Measurements from ENCODE around the gene PRKX. TPM values are rescaled to one million over a fixed set of nuclear protein-coding genes. Genes with fewer than 3 reads are reported as not detected.
"Not testable (repeated sequence)": the region's sequence is repeated elsewhere in the genome, so short reads cannot be mapped to it uniquely, and the experiment has no call there.

The PRKX gene
- 18.9 TPM for total RNA-seq

DNA sequence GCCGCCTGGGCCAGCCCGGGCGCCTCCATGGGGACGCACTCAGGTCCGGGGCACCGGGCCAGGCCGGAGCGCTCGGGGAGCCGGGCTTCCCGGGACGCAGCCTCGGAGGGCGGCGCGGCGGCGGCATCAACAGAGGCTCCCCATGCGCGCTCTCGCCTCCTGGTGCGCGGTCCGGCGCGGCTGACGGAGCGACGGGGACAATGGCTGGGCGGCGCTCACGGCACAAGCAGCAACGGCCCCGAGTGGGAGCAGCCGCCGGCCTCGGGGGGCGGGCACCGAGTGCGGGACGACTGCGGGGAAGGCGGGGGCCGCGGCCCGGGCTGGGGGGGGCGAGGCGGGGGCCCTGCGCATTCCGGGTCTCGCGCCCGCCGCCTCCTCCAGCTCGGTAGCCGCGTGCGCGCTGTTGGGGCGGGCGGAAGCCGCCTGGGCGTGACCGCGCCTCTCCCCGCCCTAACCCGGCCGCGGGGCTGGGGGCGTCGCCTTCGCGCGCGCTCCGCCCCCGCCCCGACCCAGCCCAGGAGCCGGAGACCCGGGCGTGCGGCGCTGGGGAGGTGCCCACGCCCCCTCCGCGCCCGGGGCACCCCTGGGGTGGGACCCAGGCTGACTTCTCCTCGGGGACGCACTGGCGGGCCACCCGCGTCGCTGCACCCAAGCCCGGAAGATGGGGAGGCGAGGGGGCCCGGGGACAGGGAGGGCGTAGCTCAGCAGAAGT lies at the start of gene PRKX:
TSS of gene PRKX (minus strand) at position 425 of the 712 bp plus-strand sequence. CDS start at position 29, 396 bp downstream.
- peak; percentile 74 for DNase-seq

DNA sequence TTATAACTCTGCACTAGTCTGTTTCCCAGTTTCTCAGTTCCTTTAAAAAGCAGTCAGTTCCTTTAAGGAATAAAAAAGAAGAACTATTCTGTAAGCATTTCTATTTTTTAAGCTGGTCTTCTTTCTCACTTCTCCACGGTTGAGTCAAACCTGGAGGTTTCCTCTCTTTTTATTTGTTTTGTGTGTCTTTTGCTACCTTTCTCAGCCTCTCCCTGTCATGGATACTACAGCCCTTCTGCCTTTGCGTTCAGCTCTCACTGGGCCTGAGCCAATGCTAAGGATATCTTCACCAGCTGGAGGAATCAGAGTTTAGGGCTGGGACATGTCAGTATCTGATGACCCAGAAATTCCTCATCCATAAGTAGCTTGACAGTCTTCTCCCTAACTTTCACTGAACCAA lies 49.7 kb upstream of the PRKX start:
- no peak for DNase-seq

DNA sequence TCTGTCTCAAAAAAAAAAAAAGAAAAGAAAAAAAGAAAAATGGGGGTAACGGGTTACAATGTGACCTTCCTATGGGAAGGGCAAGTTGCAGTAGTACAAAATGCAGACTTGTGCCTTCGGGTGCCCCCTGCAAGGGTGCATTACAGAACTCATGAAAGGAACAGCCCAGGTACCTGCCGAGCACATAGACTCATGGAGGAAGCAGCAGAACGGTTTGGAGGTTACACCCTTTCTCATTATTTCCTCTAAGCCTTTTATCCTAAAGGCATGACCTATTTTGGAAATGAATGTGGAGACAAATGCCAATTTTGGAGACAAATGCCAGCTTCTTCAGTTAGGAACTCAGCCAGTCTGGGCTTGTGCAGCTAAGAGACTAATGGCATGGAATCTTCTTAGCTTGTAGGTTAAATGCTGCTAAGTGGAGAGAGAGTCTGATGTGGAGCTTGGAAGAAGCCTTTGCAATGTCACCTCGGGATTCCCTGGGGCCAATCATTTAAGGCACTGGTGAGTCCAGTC lies 44.1 kb upstream of the PRKX start:
- DNase-seq = peak; percentile 37

DNA sequence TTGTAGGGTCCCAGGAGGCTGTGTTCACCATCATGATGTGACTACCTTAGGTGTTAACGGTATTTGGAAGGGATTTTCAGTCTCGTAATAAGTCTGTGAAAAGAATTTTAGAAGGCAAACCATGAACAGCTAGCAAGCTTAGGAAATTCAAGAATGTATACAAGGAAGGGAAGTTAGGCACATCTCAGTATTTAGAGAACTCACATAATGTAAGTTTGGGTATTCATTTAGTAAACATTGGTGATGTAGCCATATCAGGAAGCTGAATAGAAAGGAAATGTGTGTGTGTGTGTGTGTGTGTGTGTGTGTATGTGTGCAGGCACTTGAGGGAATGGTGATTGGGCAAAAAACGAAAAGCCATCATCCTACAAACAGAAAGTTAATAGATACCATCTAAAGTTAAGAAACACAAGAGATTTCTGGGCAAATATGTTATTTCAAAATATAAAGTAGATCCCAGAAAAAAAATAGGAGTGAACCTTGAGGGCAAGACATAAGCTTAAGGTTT lies 34.7 kb upstream of the PRKX start:
- DNase-seq = no peak

DNA sequence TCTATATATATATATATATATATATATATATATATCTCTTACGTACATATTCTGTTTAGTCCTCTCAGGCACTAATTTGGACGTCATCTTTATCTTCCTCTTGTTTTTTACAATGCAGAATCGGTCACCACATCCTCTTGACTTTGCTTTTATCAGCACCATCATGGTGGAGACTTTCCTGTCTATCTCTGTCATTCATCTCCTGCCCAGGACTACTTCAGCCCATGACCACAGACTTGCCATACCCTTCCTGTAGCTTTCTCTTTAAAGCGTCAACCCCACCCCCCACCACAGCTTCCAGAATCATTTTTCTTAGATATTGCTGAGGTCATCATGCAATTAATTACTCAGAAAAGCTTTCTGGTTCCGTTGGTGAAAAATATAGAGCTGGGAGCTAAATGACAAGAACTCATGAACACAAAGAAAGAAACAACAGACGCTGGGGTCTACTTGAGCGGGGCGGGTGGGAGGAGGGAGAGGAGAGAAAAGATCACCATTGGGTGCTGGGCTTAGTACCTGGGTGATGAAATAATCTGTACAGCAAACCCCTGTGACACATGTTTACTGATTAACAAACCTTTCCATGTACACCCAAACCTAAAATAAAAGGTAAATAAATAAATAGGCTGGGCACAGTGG lies 30.5 kb upstream of the PRKX start:
- no peak for DNase-seq

DNA sequence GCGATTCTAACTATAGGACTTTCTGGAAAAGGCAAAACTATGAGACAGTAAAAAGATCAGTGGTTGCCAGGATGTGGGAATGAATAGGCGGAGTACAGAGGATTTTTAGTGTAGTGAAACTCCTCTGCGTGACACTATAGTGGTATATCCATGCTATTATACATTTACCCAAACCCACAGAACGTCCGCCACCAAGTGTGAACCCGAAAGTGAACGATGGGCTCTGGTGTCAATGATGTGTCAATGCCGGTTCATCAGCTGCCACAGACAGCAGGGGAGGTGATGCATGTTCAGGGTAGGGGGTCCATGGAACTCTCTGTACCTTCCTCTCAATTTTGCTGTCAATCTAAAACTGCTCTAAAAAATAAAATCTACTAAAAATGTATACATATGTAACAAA lies 27.5 kb upstream of the PRKX start:
- DNase-seq = not testable (repeated sequence)

DNA sequence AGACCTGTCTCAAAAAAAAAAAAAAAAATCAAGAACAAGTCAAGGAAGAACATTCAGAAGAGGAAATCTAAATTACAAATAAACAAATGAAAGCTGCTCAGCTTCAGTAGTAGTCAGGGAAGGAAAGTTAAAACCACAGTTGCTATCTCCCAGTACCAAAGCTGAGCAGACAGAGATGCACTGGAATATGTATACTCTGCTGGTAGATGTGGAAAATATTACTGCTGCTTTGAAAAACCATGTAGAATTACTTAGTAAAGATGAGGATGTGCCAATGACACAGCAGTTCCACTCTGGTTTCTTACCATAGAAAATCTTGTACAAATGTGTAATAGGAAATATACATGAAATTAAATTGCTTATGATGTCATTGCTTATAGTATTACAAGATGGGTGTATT lies 25.1 kb upstream of the PRKX start:
- DNase-seq = no peak

DNA sequence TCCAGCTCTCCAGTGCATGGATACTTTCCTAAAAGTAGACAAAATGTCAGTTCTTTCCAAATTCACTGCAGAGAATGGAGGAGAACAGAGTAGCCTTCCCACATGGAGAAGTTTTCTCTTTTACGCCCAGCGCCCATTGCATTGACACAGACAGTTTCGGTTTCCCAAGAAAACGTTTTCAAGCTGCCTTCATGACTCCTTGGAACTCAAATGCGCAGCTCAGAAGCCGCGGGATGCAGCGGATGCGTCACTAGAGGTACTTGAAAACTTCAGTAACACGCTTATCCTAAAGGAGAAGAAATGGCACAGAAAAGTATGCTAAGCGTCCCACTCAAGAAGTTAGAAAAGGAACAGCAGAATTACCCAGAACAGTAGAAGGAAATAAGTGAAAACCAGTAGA lies 23.1 kb upstream of the PRKX start:
- DNase-seq = not testable (repeated sequence)

DNA sequence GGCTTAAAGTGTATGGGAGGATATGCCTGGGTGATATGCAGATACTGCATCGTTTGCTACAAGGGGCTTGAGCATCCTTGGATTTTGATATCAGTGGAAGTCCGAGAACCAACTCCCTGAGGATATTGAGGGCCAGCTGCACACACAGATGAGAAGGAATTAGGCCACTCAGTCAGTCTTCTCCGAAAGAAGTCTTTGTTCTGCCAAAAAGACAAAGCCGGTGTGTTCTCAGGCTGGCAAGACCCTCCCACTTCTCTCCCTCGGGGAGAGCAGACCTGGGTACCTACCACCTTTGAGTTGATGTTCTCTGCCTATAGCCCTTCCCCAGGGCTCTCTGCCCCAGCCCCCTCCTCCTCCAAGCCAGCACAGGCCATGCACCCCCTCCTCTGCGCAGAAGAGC lies 22.4 kb upstream of the PRKX start:
- DNase-seq = not testable (repeated sequence)

DNA sequence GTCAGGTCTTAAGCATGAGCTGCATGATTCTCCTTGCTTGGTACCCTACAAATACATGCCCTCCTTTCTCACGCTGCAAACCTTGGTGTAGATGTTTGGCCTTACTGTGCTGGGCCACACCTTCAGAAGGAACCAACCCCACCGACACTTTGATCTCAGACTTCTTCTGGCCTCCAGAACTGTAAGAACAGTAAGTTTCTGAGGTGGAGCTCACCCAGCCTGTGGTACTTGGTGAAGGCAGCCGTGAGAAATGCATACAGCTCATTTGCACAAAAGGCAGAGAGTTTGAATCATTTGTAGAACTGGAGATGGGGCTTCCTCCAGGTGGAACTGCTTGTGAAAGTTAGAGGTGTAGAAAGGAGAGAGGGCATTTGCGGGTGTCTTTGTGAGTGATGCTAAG lies 21.0 kb upstream of the PRKX start:
- DNase-seq = not testable (repeated sequence)

DNA sequence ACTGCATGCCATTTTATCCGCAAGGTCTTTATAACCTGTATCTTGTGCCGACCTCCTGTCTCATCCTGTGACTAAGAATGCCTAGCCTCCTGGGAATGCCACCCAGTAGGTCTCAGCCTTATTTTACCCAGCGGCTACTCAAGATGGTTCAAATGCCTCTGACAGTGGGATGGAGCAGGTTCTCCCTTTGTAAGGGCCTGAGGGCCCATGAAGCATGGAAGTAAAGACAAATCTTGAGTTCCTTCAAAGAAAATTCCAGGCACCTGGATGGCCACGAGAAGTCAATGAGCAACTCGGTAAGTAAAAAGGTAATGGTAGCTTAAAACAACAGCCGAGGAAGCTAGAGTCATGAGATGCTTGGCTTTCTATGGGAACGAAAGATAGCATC lies 19.6 kb upstream of the PRKX start:
- DNase-seq = no peak

DNA sequence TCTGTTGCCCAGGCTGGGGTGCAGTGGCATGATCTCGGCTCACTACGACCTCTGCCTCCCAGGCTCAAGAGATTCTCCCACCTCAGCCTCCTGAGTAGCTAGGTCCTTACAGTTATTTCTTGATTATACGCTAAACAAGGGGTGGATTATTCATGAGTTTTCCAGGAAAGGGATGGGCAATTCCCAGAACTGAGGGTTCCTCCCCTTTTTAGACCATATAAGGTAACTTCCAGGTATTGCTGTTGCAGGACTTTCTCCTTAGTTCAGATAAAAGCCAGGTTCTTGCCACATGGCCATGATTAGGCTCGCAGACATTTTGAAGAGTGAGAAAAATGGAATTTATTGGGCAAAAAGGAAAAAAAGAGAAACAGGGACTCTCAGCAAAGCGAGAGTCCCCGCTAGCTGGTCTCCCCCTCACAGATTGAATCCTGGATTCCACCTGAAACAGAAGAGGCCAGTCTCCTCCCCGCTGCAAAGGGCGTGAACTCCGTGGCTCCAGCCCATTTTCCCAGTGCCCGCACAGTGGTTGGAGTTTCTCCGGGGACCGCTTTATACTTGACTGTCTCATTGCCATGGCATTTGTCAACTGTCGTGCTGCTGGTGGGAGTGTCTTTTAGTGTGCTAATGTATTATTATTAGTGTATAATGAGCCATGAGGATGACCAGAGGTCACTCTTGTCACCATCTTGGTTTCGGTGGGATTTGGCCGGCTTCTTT lies 19.0 kb upstream of the PRKX start:
- not testable (repeated sequence) for DNase-seq

DNA sequence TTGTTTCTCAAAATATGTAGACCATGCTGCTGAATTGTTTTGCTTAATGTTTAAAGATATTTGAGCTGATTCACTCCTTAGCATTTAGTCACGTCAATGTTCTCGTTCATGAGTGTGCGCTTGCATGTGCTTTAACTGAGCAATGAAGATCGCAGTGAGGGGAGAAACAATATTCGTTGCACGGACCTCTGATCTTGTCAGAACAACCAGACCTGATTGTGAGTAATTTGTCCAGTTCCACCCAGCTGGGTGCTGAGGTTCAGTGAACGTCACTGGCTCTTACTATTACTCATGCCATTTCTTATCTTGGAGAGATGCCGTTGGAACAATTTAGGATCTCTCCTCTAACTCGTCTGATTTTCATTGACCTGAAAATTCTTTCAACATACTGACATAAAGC lies 15.0 kb upstream of the PRKX start:
- no peak for DNase-seq

DNA sequence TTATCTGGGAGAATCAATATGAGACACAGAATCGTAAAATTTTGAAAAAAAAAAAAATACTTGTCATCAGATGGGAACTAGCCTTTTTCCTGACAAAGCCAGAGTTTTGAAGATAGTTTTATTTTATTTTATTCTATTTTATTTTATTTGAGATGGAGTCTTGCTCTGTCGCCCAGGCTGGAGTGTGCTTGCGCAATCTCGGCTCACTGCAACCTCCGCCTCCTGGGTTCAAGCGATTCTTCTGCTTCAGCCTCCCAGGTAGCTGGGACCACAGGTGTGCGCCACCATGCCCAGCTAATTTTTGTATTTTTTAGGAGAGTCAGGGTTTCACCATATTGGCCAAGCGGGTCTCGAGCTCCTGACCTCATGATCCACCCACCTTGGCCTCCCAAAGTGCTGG lies 10.0 kb upstream of the PRKX start:
- not testable (repeated sequence) for DNase-seq

DNA sequence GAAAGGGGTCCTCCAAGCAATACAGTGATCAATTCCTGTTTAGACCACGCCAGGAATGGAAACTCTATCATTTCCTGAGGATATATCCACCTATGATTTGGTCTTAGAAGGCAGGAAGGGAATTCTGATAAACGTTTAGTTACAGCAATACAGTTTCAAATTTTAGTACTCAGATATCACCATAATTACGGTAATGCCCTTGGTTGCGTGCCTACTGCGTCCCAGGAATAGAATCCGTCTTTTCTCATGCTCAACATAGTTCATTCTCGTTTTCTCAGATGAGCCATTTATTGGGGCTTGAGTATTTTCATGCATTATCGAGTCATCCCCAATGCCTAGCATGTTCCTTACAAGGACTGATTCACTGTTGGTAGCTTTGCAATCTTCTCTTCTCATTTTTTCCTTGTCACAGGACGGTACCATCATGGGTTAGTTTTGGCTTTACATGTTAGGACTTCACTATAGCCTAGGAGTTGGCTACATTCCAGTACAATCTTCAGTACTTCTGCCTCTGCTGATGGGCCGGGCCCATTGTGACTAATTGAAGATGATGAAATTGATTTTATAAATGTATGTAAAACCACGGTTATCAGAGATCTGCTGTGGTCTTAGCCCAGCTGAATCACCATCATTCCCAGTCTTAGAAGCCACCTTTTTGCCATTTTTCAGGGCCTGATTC lies 4.4 kb upstream of the PRKX start:
- no peak for DNase-seq

DNA sequence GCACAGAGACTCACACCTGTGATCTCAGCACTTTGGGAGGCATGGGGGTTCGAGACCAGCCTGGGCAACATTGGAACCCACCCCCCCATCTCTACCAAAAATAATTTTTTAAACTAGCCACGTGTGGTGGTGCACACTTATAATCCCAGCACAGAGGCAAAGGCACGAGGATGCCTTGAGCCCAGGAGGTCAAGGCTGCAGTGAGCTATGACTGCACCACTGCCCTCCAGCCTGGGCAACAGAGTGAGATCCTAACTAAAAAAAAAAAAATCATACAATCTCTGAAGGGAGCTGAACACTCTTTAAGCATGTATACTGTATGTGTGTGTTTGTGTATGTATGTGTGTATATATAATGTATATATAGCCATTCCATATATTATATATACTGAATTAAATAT lies 2.5 kb upstream of the PRKX start:
- DNase-seq = no peak

DNA sequence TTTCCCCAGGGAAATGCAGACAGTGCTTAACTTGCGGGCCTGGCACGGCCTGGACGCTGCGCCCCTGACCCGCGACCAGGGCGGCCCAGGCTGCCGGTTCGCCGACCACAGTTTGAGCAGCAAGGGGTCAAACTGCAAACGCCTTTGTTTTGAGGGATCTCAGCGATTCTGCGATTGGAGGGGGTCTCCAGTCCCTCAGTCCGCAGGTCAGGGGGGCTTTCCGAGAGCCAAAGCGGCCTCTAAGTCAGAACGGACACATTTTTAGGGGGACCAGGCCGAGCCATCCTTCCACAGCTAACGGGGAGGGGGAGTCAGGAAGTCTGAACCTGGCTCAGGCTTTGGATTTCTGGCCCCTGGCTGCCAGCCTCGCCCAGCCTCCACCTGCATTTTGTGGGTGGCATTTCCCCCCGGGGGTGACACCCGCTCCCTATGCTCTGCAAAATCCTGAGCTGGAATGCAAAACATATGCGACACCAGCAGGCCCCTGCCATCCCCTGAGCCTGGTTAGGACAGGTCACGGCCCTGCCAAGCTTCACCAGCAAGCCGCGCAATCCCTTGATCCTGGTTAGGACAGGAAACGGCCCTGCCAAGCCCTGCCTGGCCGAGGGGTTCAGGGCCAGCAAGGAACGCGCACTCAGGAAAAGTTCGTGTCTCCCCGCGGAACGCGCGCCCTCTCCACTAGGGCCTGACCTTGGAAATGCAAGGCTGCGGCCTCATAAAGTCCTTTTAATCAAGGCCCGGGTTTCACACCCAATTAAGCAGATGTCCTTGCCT lies 1.4 kb upstream of the PRKX start:
- not testable (repeated sequence) for DNase-seq

DNA sequence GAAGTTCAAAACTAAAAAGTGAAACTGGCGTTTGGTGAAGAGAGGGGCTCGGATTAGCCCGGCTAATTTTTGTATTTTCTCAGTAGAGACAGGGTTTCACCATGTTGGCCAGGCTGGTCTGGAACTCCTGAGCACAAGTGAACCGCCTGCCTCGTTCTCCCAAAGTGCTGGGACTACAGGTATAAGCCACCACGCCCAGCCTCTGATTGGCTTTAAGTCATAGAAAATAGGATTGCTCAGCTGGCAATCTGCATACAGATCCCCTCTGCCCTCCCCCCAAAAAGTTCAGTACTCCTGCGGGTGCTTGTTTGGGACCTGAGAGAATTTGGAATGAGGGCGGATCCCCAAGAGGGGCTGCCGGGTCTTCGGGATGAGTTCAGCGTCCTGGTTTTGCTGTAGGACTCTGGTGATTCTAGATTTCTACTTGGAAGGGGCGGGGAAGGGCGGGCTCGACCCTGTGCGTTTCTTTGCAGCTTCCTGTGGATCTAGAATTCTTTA lies 537 bp upstream of the PRKX start:
- peak; percentile 15 for DNase-seq

DNA sequence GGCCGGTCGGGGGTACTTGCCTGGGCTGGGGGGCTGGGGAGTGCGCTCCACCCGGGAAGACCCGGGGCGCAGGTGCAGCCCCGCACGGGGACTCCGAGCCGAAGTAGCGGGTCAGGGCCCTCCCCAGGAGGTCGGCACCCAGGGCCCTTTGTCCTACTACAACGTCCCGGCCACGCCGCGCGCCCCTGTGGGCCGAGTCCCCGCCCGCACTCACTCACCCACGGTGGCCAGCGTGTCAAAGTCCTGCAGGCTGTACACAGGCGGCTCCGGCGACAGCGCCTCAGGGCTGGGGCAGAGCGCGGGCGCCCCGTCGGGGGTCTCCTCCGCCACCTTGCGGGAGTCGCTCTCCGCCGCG lies 602 bp downstream of the PRKX start:
- no peak for DNase-seq

DNA sequence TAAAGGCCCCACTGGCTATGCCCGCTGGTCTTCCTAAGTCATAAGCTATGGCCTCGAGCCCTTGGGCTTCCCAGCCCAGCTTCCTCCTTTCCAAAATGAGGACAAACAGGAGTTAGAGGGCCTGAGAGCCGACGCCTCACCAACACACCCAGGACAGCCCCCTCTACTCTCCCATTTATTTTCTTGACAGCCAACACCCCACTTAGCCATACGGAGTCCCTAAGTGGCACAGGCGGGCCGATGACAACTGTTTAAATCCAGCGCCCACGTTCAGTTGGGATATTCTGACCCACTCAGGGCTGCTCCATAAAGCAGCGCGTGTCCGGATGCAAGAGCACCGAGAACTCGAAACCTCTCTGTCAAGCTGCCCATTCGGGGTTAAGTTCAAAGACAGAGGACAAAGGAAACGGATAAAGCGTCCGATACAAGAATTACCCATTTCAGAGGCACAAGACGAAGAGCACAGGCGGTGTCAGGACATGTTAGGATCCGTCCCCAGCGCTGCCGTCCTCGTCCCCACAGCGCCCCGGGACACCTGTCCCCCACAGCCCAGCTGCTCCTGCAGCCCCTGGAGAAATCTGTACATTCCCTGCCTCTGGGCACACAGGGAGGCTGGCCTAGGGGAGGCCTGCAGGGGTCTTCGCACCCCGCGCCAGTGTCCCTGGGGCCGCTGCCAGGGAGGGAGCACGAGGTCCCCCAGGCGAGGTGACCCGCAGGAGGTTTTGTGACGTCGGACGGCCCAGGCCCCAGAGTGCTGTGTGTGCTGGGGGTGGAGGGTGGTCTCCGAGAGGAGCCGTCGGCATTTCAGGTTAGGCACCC lies 1.2 kb downstream of the PRKX start:
- DNase-seq = peak; percentile 63

Data from tongue (tissue), 2 donors.